GM12878 (cell line): ENCODE results near the gene PDZD2. TPM values are rescaled to one million over a fixed set of nuclear protein-coding genes. Genes with fewer than 3 reads are reported as not detected.

Experiments used
- ATAC-seq: fragments of 200-7000 bp; cut with Tn5 transposase; 3 replicates; pipeline ENCODE4 v1.9.1; 2020; ENCODE audit warnings: mild to moderate bottlenecking, moderate library complexity
- BruUV-seq: library from RNA; stranded (reverse); fragments of 400-500 nt; replicated peaks from 2 replicates; lab custom pipeline; 2021; lab: Mats Ljungman, UMichigan
- CTCF ChIA-PET: fragments of 300-600 bp; sonication (Branson Sonifier 250); formaldehyde crosslinking; extraction: SDS; loops from one replicate; lab custom pipeline; 2021; ENCODE audit warnings: inconsistent platforms; lab: Yijun Ruan, JAX
- POLR2A ChIA-PET: fragments of 350-600 bp; formaldehyde crosslinking; extraction: SDS; loops from one replicate; lab custom pipeline; 2021; ENCODE audit warnings: inconsistent platforms; lab: Charles Lee
- RAD21 ChIA-PET: fragments of 300-600 bp; sonication (Branson Sonifier 250); formaldehyde crosslinking; loops from one replicate; lab custom pipeline; 2023; ENCODE audit warnings: antibody characterized with exemption; ENCODE audit not compliant: unreplicated experiment; lab: Charles Lee
- SMC1A ChIA-PET: fragments of 300-600 bp; sonication (Branson Sonifier 250); formaldehyde crosslinking; loops from one replicate; lab custom pipeline; 2023; ENCODE audit not compliant: unreplicated experiment, uncharacterized antibody; lab: Charles Lee
- DNase-seq: peaks from one replicate; pipeline ENCODE4 v3.0.0-alpha.2; 2011; ENCODE audit warnings: low read depth, low spot score
- FAIRE-seq: peaks from 3 replicates; lab custom pipeline; 2011; peaks lifted over from hg19 to GRCh38; lab: Jason Lieb, UNC
- H2AFZ ChIP-seq: 2 replicates; pipeline ENCODE4 v1.6.0; 2011; ENCODE audit warnings: low read depth, low read length, control low read depth; ENCODE audit not compliant: control insufficient read depth
- H3K27ac ChIP-seq: 2 replicates; pipeline ENCODE4 v1.5.1; 2011; ENCODE audit warnings: control low read depth; ENCODE audit not compliant: control insufficient read depth, insufficient read depth
- H3K27me3 ChIP-seq, 2 experiments: replicated peaks in 1 of 2; 2 replicates each; pipeline versions ENCODE4 v1.6.0 to v1.6.1; 2011; ENCODE audit warnings: low read length in 1 of 2; ENCODE audit not compliant: control insufficient read depth in 2 of 2, insufficient read depth in 2 of 2
- H3K36me3 ChIP-seq, 2 experiments: 2 replicates each; pipeline ENCODE4 v1.5.1; 2011; ENCODE audit warnings: low read length in 1 of 2; ENCODE audit not compliant: control insufficient read depth in 2 of 2, insufficient read depth in 2 of 2
- H3K4me1 ChIP-seq: 2 replicates; pipeline ENCODE4 v1.6.1; 2011; ENCODE audit warnings: mild to moderate bottlenecking, low read length, moderate library complexity, mixed read lengths; ENCODE audit not compliant: control insufficient read depth, insufficient read depth
- H3K4me2 ChIP-seq: 2 replicates; pipeline ENCODE4 v1.6.0; 2011; ENCODE audit warnings: control low read depth; ENCODE audit not compliant: control insufficient read depth, insufficient read depth
- H3K4me3 ChIP-seq: fragments of 200-600 bp; sonication (generic); 2 replicates; pipeline ENCODE4 v1.5.1; 2016
- H3K79me2 ChIP-seq: 2 replicates; pipeline ENCODE4 v1.6.0; 2011; ENCODE audit warnings: low read length; ENCODE audit not compliant: control insufficient read depth, insufficient read depth
- H3K9ac ChIP-seq: 2 replicates; pipeline ENCODE4 v1.8.0; 2011; ENCODE audit warnings: low read length, control low read depth, mixed read lengths; ENCODE audit not compliant: control insufficient read depth, insufficient read depth
- H3K9me3 ChIP-seq: replicated peaks from 3 replicates; pipeline ENCODE4 v1.5.1; 2011; ENCODE audit warnings: mild to moderate bottlenecking, low read length; ENCODE audit not compliant: control insufficient read depth, insufficient read depth
- H4K20me1 ChIP-seq: 2 replicates; pipeline ENCODE4 v1.6.0; 2011; ENCODE audit not compliant: control insufficient read depth, insufficient read depth
- BACH1 ChIP-seq: fragments of 450-650 bp; IDR thresholded peaks from 2 replicates; pipeline ENCODE4 v1.6.1; 2017; ENCODE audit warnings: mild to moderate bottlenecking, borderline replicate concordance
- ESRRA ChIP-seq: IDR thresholded peaks from 2 replicates; pipeline ENCODE4 v1.6.1; 2012; ENCODE audit warnings: mild to moderate bottlenecking, low read length, improper control_type of control experiment
- IKZF1 ChIP-seq: fragments of 450-650 bp; conservative IDR thresholded peaks from 2 replicates; pipeline ENCODE4 v1.6.1; 2017; ENCODE audit warnings: antibody characterized with exemption, mild to moderate bottlenecking
- MLLT1 ChIP-seq: fragments of 450-650 bp; IDR thresholded peaks from 2 replicates; pipeline ENCODE4 v1.6.1; 2016; ENCODE audit warnings: mild to moderate bottlenecking
- RB1 ChIP-seq: fragments of 450-650 bp; formaldehyde crosslinking; IDR thresholded peaks from 2 replicates; pipeline ENCODE4 v1.6.1; 2017; ENCODE audit warnings: mild to moderate bottlenecking, borderline replicate concordance
- RUNX3 ChIP-seq: IDR thresholded peaks from 2 replicates; pipeline ENCODE4 v1.6.1; 2012; ENCODE audit warnings: low read length, inconsistent platforms
- SIN3A ChIP-seq: IDR thresholded peaks from 2 replicates; pipeline ENCODE4 v1.6.1; 2012; ENCODE audit warnings: low read depth, low read length, improper control_type of control experiment
- SMARCA5 ChIP-seq: fragments of 450-650 bp; IDR thresholded peaks from 2 replicates; pipeline ENCODE4 v1.6.1; 2017; ENCODE audit warnings: mild to moderate bottlenecking
- SRF ChIP-seq, 2 experiments: IDR thresholded peaks; 2 replicates each; pipeline ENCODE4 v1.6.1; 2011; ENCODE audit warnings: low read depth in 2 of 2, low read length in 2 of 2, mild to moderate bottlenecking in 1 of 2, moderate library complexity in 1 of 2
- STAT1 ChIP-seq: fragments of 450-650 bp; conservative IDR thresholded peaks from 2 replicates; pipeline ENCODE4 v1.6.1; 2014; ENCODE audit warnings: antibody characterized with exemption, mild to moderate bottlenecking
- YY1 ChIP-seq: IDR thresholded peaks from 2 replicates; pipeline ENCODE4 v1.6.1; 2011; ENCODE audit warnings: low read depth, mild to moderate bottlenecking, low read length
- WGBS: methylation state at CpG from one replicate; pipeline ENCODE4 v1.1.6; 2016; ENCODE audit warnings: low lambda C conversion rate; ENCODE audit not compliant: insufficient replicate concordance, insufficient coverage; ENCODE audit errors: missing lambda C conversion rate; 5-methylcytosine and 5-hydroxymethylcytosine counted together
- in situ Hi-C: fragments of 300-500 bp; cut with MboI; formaldehyde crosslinking; loops from 9 replicates; pipeline ENCODE4 v1.14.3; 2018; ENCODE audit warnings: mixed read lengths
- intact Hi-C: fragments of 100-400 bp; cut with micrococcal nuclease; formaldehyde crosslinking; loops from one replicate; pipeline ENCODE4 v1.14.2; 2022; ENCODE audit not compliant: unreplicated experiment
- polyA plus RNA-seq, 11 experiments: library from polyadenylated mRNA; depleted of rRNA in 4 of 11; unstranded in 6 of 11; stranded (reverse) in 5 of 11; fragments of >200 nt; fragmentation: Nextera tagmentation in 4 of 11; fragmentation: Illumina TruSeq in 1 of 11; extraction: Ambion mirVana in 4 of 11; extraction: Trizol in 1 of 11; gene quantifications; 1 replicate in 1 of 11; 2 replicates in 10 of 11; pipeline versions ENCODE4 v1.2.1 to v1.2.3, GENCODE V29; 2011 to 2016; ENCODE audit warnings: inconsistent platforms in 2 of 11, missing spikeins in 2 of 11, low read depth in 1 of 11
- total RNA-seq, 4 experiments: library from RNA; depleted of rRNA in 3 of 4; stranded (reverse); fragments of >200 nt in 3 of 4; fragmentation: Illumina TruSeq in 1 of 4; extraction: Trizol in 1 of 4; gene quantifications; 2 replicates each; pipeline versions ENCODE4 v1.2.1 to v1.2.3, GENCODE V29; 2013 to 2021
- TF ChIP-seq, protein P1 (sequence below): IDR thresholded peaks from 2 replicates; pipeline ENCODE4 v1.6.1; 2011; ENCODE audit warnings: mild to moderate bottlenecking, low read depth, low read length, moderate library complexity; ENCODE audit not compliant: insufficient replicate concordance
- TF ChIP-seq, protein P2 (sequence below): IDR thresholded peaks from 2 replicates; pipeline ENCODE4 v1.6.1; 2011; ENCODE audit warnings: borderline replicate concordance, low read depth, mild to moderate bottlenecking, moderate library complexity, low read length; ENCODE audit not compliant: insufficient read depth, poor library complexity, severe bottlenecking

Gene PDZD2
- total and polyA plus RNA-seq, 10 of the 15 experiments (the other 5 are each of a cell fraction or from before 2014, with no cell fraction given) = 0.01 to 0.58 (median 0.29) TPM; not detected in 3

- ChIA-PET RAD21 (no interaction called here), SMC1A (interaction anchor here (0.7 kb wide), 1 partner anchor 8 kb away, joined by 3 read pairs; no protein-coding TSS in a partner anchor)
- no TSS peak for BruUV-seq
- WGBS = 26% methylated on average over 5 of the region's 5 CpGs
- no peaks in the 10 kb centered on the region for H3K4me1 ChIP-seq
- no peak for FAIRE-seq
- TF ChIP-seq RUNX3 (no peak), SIN3A (no peak), STAT1 (no peak), SMARCA5 (no peak), RB1 (no peak), SRF (IDR thresholded peaks at IDR 0.05; ENCODE audit: low read depth in 2 of 2, low read length in 2 of 2) (no peak), IKZF1 (no peak), YY1 (no peak), BACH1 (no peak), MLLT1 (no peak), ESRRA (no peak)
- TF ChIP-seq, protein P1, sequence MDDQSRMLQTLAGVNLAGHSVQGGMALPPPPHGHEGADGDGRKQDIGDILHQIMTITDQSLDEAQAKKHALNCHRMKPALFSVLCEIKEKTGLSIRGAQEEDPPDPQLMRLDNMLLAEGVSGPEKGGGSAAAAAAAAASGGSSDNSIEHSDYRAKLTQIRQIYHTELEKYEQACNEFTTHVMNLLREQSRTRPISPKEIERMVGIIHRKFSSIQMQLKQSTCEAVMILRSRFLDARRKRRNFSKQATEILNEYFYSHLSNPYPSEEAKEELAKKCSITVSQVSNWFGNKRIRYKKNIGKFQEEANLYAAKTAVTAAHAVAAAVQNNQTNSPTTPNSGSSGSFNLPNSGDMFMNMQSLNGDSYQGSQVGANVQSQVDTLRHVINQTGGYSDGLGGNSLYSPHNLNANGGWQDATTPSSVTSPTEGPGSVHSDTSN = no peak
- TF ChIP-seq, protein P2, sequence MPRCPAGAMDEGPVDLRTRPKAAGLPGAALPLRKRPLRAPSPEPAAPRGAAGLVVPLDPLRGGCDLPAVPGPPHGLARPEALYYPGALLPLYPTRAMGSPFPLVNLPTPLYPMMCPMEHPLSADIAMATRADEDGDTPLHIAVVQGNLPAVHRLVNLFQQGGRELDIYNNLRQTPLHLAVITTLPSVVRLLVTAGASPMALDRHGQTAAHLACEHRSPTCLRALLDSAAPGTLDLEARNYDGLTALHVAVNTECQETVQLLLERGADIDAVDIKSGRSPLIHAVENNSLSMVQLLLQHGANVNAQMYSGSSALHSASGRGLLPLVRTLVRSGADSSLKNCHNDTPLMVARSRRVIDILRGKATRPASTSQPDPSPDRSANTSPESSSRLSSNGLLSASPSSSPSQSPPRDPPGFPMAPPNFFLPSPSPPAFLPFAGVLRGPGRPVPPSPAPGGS = no peak
- TF ChIP-seq, all 136 proteins: peak for 0
- Histone ChIP-seq H3K9ac (no peak overlapping the region), H3K79me2 (no peaks in the 10 kb centered on the region), H3K4me3 (no peak overlapping the region), H3K27ac (no peak overlapping the region), H3K9me3 (no peaks in the 10 kb centered on the region; the same call in 2 of the 3 replicates), H2AFZ (no peak overlapping the region), H4K20me1 (no peaks in the 10 kb centered on the region), H3K36me3 (no peaks in the 10 kb centered on the region), H3K27me3 (no peaks in the 10 kb centered on the region), H3K4me2 (no peak overlapping the region)
- ATAC-seq (no peak), DNase-seq (no peak)
- intact Hi-C loops (no loop called here), in situ Hi-C loops (no loop called here)
- ChIA-PET CTCF (no interaction called here), POLR2A (no interaction called here)
Measured at GRCh38 chr5:31781772-31782171, 142.8 kb downstream of the PDZD2 start.
